GM18499 (cell line): ENCODE results near the gene HSPA9.

Experiments
- ATAC-seq: cut with Tn5 transposase; IDR thresholded peaks from one replicate; pipeline ENCODE4 v1.9.1; 2021; ENCODE audit warnings: moderate number of reproducible peaks; ENCODE audit not compliant: insufficient read depth, unreplicated experiment

Gene HSPA9

DNA sequence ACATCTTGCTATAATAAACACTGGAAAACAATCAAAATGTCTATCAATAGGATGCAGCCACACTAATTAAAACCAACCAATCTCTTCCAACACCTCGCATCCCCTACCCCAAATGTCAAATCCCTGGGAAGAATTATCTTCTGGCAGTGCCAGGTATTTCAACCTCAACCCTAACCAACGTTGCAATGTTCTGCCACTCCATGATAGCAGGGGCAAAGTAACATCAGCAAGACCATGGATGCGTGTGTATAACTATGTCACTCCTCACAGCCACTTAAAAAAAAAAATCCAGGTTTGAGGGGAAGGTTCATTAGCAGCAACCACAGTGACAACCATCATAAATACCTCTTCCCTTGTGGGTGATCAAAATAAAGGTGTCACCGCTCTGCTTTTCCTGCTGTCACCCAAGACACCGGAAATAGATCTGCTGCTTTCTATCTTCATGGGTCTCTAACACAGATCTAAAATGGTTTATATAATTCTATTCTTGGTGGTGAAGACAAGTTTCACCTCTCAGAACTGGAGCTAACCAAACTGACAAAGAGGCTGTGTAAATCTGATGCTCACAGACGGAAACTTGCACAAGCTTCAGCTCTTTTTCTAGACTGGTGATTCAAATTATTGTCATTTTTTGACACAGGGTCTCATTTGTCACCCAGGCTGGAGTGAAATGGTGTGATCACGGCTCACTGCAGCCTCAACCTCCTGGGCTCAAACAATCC lies 9.9 kb downstream of the HSPA9 start:
- no peak for ATAC-seq

DNA sequence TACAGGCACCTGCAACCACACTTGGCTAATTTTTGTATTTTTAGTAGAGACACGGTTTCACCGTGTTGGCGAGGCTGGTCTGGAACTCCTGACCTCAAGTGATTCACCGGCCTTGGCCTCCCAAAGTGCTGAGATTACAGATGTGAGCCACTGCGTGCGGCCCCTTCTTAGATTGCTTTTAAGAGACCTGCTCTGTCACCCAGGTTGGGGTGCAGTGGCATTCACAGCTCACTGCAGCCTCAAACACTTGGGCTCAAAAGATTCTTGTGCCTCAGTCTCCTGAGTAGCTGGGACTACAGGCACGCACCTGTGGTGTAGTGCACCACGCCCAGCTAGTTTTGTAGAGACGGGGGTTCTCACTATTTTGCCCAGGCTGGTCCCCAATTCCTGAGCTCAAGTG lies 11.0 kb downstream of the HSPA9 start:
- no peak for ATAC-seq

DNA sequence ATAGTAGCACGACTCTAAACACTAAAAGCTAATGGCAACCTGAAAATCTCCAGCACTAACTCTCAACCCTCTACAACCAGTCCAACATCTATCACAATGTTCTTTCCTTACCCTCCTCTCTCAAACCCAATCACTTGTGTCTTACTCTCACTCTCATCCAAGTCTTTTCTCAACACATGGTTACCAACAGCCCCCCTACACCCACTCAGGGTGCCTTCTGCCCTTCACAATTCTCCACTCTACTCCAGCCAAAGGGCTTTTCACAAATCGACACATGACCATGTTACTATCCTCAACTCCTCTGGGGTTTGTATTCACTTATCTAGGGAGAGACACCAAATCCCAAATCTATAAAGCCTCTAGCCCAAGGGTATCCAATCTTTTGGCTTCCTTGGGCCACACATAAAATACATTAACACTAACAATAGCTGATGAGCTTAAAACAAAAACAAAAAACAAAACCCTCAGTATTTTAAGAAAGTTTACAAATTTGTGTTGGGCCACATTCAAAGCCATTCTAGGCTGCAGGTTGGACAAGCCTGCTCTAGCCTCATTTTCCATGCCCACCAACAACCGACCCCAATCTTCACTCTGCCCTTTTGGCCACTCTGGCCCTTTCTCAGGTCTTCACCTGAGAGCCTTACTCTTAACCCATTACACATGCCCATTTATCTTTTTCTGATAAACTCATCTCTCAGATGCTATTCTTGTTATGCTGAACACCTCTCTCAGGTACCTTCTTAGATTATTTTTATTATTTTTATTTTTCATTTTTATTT lies 11.7 kb downstream of the HSPA9 start:
- ATAC-seq = no peak

DNA sequence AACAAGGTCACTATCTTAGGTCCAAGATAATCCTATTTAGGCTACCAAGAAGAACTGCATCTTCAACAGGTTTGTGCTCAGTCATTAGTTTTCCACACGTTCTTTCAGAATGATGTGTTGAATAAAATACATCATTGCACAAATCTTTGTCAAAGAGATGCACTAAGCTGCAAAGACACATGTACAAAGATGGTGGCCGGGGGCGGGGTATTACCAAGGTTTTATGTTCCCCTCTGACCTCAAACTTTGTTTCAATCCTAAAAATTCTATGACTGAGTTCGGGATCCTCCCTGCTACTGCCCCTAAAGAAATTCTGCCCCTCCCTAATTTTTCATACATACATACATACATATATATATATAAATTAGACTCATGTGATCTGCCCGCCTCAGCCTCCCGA lies 14.2 kb downstream of the HSPA9 start:
- ATAC-seq = no peak

DNA sequence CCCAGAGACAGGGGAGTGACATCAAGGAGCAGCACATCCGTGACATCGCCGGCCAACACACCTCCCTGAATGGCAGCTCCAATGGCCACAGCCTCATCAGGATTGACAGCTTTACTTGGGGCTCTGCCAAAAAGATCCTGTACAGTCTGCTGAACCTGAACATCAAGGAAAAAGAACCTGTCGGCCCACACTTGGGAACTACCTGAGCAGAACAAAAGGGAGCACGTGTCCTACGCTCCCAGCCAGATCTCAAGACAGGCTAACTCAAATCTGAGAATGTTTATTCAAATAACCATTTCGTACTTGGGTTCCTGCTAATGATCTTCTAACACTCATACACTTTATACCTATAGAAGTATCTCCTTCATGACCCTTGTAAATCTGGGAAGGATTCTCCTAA lies 15.3 kb downstream of the HSPA9 start:
- no peak for ATAC-seq

DNA sequence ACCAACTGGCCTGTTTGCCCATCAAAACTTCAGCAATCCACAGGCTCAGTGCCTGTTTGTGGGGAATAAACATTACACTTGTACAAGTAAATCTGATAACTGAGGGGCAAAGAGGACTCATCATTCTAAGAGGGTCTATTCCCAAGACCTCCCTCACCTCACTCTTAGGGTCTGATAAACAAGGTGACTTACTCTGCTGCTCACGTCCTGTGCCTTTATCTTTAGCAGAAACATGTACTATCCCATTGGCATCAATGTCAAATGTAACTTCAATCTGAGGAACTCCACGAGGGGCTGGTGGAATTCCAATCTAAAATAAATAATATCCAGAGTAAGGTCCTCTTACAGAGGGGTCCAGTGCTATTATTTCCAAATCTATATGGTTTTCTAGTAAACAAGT lies 17.5 kb downstream of the HSPA9 start:
- ATAC-seq = no peak

DNA sequence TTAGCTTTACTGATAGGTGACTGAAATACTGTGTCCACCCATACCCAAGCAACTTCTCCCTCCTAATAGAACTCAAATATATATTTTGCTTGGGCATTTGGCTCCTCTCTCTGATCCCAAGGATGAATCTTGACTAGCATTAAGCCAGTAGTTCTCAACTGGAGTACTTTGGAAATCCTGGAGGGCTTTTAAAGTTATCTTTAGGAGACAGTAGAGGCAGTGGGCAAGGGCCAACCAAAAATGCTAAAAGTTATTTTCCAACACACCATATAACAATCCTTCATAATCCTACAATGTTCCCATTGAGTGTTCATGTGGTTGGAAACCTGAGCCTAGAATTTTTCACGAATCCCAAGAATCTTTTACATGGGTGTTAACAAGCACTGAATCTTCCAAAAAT lies 21.1 kb downstream of the HSPA9 start:
- no peak for ATAC-seq

DNA sequence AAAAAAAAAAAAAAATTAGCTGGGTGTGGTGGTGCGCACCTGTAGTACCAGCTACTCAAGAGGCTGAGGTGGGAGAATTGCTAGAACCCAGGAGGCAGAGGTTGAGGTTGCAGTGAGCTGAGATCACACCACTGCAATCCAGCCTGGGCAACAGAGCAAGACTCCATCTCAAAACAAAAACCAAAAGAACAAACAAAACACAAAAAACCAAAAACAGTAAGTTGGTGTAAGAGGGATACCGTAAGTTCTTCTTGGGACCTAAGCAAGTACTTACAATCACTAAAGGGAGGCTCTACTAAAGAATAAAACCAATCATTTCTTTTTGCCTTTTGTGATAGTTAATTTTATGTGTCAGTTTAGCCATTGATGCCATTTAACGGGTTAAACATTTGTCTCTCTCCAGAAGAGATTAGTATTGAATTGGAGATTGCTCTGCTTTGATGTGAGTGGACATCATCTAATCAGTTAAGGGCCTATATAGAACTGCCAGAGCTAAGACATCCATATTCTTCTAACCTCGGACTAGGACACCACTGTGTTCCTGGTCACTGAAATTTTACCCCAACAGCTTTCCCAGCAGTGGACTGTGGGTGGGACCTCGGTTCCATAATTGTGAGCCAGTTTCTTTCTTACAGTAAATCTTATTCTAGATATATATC lies 21.6 kb downstream of the HSPA9 start:
- no peak for ATAC-seq

DNA sequence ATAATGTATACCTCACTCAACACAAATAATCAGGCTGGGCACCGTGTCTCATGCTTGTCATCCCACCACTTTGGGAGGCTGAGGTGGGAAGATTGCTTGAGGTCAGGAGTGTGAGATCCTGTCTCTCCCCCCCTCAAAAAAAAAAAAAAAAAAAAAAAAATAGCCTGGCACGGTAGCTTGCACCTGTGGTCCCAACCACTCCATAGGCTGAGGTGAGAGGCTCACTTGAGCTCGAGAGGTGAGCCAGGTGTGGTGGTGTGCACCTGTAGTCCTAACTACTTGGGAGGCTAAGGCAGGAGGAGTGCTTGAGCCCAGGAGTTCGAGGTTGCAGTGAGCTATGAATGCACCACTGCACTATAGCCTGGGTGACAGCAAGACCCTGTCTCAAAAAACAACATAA lies 22.5 kb downstream of the HSPA9 start:
- no peak for ATAC-seq

DNA sequence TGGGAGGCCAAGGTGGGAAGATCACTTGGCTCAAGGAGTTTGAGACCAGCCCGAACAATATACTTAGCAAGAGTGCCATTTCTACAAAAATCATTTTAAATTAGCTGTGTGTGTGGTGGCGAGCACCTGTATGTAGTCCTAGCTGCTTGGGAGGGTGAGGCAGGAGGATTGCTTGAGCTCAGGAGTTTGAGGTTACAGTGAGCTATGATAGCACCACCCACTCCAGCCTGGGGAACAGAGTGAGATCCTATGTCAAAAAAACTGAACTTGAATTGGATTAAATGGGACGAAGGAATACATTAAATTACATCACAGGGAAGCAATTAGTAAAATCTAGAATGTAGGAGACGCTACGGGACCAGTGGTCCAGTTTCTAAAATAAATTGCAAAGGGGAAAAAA lies 25.8 kb downstream of the HSPA9 start:
- no peak for ATAC-seq

DNA sequence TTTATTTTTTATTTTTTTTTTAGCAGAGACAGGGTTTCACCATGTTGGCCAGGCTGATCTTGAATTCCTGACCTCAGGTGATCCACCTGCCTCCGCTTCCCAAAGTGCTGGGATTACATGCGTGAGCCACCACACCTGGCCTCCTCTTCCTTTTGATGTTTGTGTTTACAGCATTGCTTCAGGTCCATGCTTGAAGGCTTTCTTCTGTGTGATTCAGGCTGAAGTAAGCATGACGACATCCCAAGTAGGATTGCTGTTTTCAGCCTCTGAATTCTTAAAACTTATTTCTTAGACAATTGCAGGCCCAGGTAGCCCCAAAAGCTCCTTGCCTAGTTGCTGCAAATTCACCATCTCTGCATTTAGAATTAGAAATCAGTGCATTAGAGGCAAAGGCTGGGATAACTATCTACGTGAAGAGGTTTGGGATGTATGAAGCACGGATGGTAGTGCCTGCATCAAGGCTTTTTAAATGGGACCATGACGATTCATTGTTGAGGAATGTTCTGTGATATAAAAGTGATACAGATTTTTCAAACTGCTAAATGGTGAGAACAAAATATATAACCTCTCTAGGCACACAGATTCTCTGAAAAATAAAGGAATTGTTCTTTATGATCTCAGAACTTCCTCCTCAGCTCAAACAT lies 29.2 kb downstream of the HSPA9 start:
- ATAC-seq = no peak

DNA sequence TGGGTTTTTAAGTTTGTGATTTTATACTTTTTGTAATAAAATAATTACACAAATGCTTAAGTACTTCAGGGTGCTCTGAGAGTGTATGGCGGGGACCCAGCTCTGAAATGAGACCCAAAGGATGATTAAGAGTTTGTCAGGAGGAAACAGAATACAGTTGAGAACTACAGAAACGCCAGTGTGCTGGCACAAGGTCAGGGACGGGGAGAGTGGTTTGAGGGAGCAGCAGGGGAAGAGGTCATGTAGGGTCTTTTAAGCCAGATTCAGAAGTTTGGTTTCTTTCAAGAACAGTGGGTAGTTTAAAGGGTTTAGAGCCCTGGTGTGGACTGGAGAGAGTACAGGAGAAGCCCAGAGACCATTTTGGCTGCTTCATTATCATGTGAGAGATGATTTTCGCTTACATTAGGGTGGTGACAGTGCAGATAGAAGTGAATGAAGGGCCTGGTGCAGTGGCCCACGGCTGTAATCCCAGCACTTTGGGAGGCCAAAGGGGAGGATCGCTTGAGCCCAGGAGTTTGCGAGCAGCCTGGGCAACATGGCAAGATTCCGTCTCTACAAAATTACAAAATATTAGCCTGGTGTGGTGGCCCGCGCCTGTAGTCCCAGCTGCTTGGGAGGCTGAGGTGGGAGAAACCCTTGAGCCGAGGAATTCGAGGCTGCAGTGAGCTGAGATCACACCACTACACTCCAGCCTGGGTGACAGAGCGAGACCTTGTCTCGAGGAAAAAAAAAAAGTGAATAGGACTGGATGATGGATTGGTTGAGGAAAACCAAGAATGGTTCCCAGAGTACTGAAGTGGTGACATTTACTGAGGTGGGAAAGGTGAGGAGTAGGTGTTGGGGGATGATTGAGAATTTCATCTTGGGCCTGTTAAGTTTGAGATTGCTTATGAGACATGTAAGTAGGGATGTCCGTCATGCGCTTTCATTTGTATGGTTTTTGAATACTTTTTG lies 30.7 kb downstream of the HSPA9 start:
- ATAC-seq = no peak

DNA sequence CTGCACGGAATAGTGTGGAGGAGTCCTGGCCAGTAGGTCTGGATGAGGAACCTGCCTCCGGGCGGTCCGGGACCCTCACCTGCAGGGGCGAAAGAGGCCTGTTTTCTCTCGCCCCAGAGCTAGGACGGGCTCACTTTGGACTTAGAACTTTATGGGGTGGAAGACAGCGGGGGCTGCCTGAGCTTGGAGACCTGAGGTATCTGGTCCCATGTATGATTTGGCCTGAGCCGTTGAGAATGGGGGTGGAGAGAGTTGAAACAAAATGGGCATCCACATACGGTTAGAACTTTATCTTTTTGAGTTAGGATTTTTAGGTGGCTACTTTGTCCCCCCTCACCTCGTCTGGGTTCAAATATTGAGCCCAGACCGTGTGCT lies 31.5 kb downstream of the HSPA9 start:
- peak; percentile 19 for ATAC-seq

DNA sequence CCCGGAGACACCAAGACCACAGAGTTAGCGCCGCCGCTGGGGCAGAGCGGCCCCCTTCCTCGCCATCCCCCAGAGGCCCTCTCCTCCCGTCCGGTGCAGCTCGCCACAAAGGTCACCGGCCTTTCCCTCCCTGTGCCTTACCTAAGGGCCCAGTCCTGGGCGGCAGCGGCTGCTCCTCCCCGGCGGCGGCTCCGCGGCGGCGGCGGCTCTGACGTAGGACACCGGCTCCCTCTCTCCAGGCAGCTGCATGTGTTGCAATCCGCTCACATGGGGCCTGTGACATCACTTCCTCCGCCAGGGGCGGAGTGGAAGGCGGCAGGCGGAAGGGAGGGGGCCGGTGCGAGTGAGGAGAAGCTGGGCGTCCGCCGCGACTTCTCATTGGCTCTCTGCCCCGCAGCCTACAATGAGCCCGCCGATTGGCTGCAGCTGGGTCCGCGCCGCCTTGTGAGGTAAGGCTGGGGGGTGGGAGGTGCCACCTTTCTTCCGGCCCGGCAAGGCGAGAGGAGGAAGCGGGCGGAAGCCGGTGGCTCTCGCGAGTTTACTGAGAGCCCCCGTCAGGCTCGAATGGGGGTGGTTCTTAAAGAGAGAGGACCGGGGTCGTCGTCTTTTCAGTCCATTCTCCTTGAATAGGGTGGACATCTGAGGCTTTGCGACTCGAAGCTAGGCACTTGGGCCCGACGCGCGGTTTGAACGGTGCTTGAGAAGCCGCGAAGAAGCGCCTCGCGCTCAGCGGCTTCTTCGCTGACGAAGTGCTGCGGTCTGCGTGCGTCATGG lies 32.1 kb downstream of the HSPA9 start, which contains the start of gene ETF1:
Gene ETF1 (minus strand): TSS at position 281 of the 774 bp plus-strand sequence. CDS start 318 bp downstream, outside the sequence.
- ATAC-seq = peak; percentile 83

DNA sequence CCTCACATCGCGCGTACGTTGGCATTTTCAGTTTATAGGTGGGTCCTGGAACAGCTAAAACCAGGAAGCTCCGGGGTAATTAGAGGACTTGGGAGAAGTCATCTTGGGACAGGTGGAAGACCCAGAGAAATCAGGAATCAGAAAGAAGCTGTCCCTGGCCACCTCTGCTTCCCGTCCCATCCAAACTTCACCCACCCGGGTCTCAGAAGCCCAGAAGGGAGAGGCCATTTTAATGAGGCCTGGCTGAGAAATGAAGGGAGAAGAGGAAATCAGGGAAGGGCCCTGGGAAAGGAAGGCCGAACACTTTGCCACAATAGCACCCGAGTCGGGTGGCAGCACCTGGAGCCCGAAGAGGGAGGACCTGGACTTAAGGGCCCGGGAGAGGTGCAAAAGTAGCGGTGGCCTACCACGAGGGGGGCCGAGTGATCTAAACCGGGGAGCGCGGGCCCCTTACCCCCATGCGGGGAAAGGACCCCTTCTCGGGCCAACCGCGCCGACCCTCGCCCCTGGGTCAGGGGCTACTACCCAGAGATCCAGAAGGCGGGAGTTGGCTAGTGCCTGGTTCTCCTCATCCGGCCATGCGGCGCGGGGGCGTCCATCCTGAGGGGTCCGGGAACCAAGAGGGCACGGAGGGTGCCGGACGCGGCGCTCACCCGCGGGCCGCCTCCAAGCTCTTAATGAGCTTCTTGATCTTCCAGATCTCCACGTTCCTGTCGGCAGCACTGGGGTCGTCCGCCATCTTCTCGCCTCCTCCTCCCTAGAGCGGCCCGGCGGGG lies 32.8 kb downstream of the HSPA9 start:
- ATAC-seq = no peak

DNA sequence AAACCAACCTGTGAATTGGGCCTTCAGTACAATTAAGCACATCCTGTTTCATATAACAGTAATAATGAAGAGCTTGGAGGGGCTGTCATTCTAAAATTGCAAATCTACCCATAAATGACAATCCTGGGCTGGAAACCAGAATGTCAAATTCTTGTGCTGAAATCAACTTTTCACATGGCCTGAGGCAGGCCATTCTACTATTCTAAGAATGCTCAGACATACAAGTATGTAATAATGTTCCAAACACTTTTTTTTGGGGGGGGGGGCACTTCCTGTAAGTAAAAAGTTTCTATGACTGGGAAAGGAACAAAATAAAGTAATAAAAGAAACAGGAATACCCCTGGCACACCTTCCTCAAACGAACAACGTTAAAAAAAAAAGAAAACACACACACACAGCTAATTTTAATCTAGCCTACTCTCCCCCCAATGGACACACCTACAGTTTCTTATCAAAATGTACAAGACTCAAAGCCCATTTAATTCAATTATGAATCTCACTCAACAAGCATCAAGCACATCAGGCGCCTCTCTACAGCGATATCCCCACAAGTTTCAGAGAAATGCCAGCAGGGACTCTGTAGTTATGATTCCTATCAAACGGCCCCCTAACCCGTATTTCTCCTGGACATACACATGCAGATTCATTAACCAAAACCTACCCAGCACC lies 33.6 kb downstream of the HSPA9 start:
- ATAC-seq = no peak

DNA sequence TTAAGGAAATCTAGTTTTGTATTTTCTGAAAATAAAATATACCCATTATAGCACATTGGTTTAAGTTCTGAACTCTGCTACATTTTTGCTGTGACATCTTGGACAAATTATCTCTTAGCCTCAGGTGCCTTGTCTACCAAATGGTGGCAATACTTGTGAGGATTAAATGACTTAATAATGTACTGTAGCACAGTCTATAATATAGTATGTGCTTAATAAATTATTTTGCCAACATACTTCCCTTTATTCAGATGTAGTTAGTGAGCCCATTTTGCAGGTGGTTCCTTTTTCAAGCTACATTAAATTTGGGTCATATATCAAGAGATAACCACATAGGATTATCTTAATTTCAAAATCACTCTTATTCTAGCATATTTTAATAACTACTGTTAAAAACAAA lies 35.4 kb downstream of the HSPA9 start:
- ATAC-seq = no peak
